CD14-positive monocyte (primary cell): ENCODE results near the gene SHCBP1L. TPM values are rescaled to one million over a fixed set of nuclear protein-coding genes. Genes with fewer than 3 reads are reported as not detected.

Experiments
- DNase-seq, 3 donors: peaks; one replicate each; pipeline ENCODE4 v3.0.0-alpha.2; 2011 to 2022
- H2AFZ ChIP-seq: 2 replicates; pipeline ENCODE4 v1.6.0; 2012; ENCODE audit warnings: mild to moderate bottlenecking, low read depth, low read length, inconsistent platforms; ENCODE audit not compliant: insufficient read depth, poor library complexity, severe bottlenecking
- H3K27ac ChIP-seq, 2 donors: 1 replicate in 1 of 2; 2 replicates in 1 of 2; pipeline ENCODE4 v1.5.1; 2012 to 2013; ENCODE audit warnings: low read length in 2 of 2, control low read depth in 1 of 2, inconsistent platforms in 1 of 2, low read depth in 1 of 2, mild to moderate bottlenecking in 1 of 2
- H3K27me3 ChIP-seq, 2 donors: one replicate each; pipeline versions ENCODE4 v1.6.0 to v1.6.1; 2011 to 2013; ENCODE audit warnings: low read length in 2 of 2; ENCODE audit not compliant: control insufficient read depth in 2 of 2, insufficient read depth in 2 of 2
- H3K36me3 ChIP-seq, 2 donors: replicated peaks in 1 of 2; 1 replicate in 1 of 2; 2 replicates in 1 of 2; pipeline versions ENCODE4 v1.5.1 to v1.6.1; 2012 to 2013; ENCODE audit warnings: low read length in 2 of 2, control low read depth in 1 of 2, inconsistent platforms in 1 of 2, mild to moderate bottlenecking in 1 of 2; ENCODE audit not compliant: insufficient read depth in 2 of 2, control insufficient read depth in 1 of 2
- H3K4me1 ChIP-seq, 2 donors: 1 replicate in 1 of 2; 2 replicates in 1 of 2; pipeline versions ENCODE4 v1.5.1 to v1.6.1; 2012 to 2013; ENCODE audit warnings: low read length in 2 of 2, control low read depth in 1 of 2, inconsistent platforms in 1 of 2, mild to moderate bottlenecking in 1 of 2, moderate library complexity in 1 of 2; ENCODE audit not compliant: insufficient read depth in 2 of 2, control insufficient read depth in 1 of 2
- H3K4me2 ChIP-seq: replicated peaks from 2 replicates; pipeline ENCODE3; 2012; ENCODE audit warnings: low read length, moderate library complexity, mild to moderate bottlenecking; ENCODE audit not compliant: poor library complexity, severe bottlenecking; ENCODE audit errors: extremely low read depth
- H3K4me3 ChIP-seq, 3 experiments: fragments of 200-600 bp in 1 of 3; sonication (generic) in 1 of 3; replicated peaks in 1 of 3; 1 replicate in 2 of 3; 2 replicates in 1 of 3; pipeline ENCODE4 v1.5.1; 2011 to 2013; ENCODE audit warnings: low read length in 3 of 3, mild to moderate bottlenecking in 3 of 3, control low read depth in 2 of 3, low read depth in 2 of 3, inconsistent platforms in 1 of 3, moderate library complexity in 1 of 3
- H3K79me2 ChIP-seq: 2 replicates; pipeline ENCODE4 v1.6.0; 2012; ENCODE audit warnings: mild to moderate bottlenecking, control low read depth, inconsistent platforms, low read length, moderate library complexity; ENCODE audit not compliant: insufficient read depth
- H3K9ac ChIP-seq: 2 replicates; pipeline ENCODE4 v1.6.0; 2017; ENCODE audit warnings: low read length, mild to moderate bottlenecking; ENCODE audit not compliant: insufficient read depth, poor library complexity, severe bottlenecking
- H3K9me3 ChIP-seq, 2 donors: replicated peaks in 1 of 2; 1 replicate in 1 of 2; 2 replicates in 1 of 2; pipeline versions ENCODE4 v1.5.1 to v1.6.1; 2012 to 2013; ENCODE audit warnings: low read length in 2 of 2, control low read depth in 1 of 2; ENCODE audit not compliant: control insufficient read depth in 1 of 2, insufficient read depth in 1 of 2
- H4K20me1 ChIP-seq: 2 replicates; pipeline ENCODE4 v1.6.0; 2012; ENCODE audit warnings: mild to moderate bottlenecking, low read length, control low read depth, moderate library complexity; ENCODE audit not compliant: insufficient read depth
- H3K27ac Mint-ChIP-seq, 7 donors: one replicate each; pipeline ENCODE4 v1.8.0; 2020; ENCODE audit warnings: mild to moderate bottlenecking in 7 of 7, mixed read lengths in 7 of 7, moderate library complexity in 6 of 7, inconsistent platforms in 2 of 7
- H3K27me3 Mint-ChIP-seq, 3 donors: one replicate each; pipeline ENCODE4 v1.8.0; 2021 to 2022; ENCODE audit warnings: low read depth in 3 of 3, mild to moderate bottlenecking in 3 of 3, mixed read lengths in 3 of 3, moderate library complexity in 3 of 3, inconsistent platforms in 1 of 3
- H3K36me3 Mint-ChIP-seq, 2 donors: one replicate each; pipeline ENCODE4 v1.8.0; 2020; ENCODE audit warnings: mixed read lengths in 2 of 2, inconsistent platforms in 1 of 2, mild to moderate bottlenecking in 1 of 2
- H3K4me1 Mint-ChIP-seq: one replicate; pipeline ENCODE4 v1.8.0; 2020; ENCODE audit warnings: mild to moderate bottlenecking, mixed read lengths
- H3K4me3 Mint-ChIP-seq, 2 donors: one replicate each; pipeline ENCODE4 v1.8.0; 2020; ENCODE audit warnings: mild to moderate bottlenecking in 2 of 2, mixed read lengths in 2 of 2, moderate library complexity in 1 of 2
- H3K9me3 Mint-ChIP-seq, 7 donors: one replicate each; pipeline ENCODE4 v1.8.0; 2020 to 2022; ENCODE audit warnings: mixed read lengths in 7 of 7, mild to moderate bottlenecking in 6 of 7, moderate library complexity in 6 of 7, inconsistent platforms in 2 of 7
- WGBS: methylation state at CpG from one replicate; pipeline ENCODE4 v1.1.5; 2013; ENCODE audit warnings: missing lambda C conversion rate; ENCODE audit not compliant: insufficient coverage; 5-methylcytosine and 5-hydroxymethylcytosine counted together
- intact Hi-C, 2 donors: fragments of 100-400 bp; cut with micrococcal nuclease; formaldehyde crosslinking; loops; one replicate each; pipeline versions ENCODE4 v1.15.0 to v1.15.1; 2023
- polyA plus RNA-seq, 3 donors: library from polyadenylated mRNA; depleted of rRNA in 1 of 3; unstranded in 2 of 3; stranded (reverse) in 1 of 3; fragments of 300-500 nt in 2 of 3; fragments of >200 nt in 1 of 3; fragmentation: Illumina TruSeq in 2 of 3; gene quantifications; 1 replicate in 2 of 3; 2 replicates in 1 of 3; pipeline ENCODE4 v1.2.3, GENCODE V29; 2012 to 2021
- TF ChIP-seq, protein P1 (sequence below): fragments of 200-600 bp; IDR thresholded peaks from one replicate; pipeline ENCODE4 v1.8.0; 2022; ENCODE audit warnings: antibody characterized with exemption, mild to moderate bottlenecking

SHCBP1L gene
- polyA plus RNA-seq, 3 donors: not detected

DNA sequence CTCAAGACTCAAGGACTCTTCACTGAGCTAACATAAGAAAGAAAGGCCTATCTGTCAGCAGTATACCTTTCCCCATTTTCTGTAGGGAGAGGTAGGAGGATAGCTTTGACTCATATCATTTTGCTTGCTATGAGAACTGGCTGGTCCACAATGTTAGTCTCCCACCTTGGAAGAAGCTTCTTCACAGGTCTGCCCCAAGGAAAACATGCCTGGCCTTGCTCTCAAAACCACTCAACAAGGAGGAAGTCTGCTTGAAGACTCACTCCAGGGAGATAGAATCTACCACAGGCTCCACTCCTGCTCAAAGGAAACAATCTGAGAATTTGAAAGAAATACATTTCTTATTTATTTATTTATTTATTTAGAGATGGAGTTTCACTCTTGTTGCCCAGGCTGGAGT is 40.8 kb upstream of the SHCBP1L start:
- H3K4me1 Mint-ChIP-seq: no peaks in the 10 kb centered on the region
- no peaks in the 10 kb centered on the region for H3K36me3 Mint-ChIP-seq
- Histone ChIP-seq H4K20me1 (no peaks in the 10 kb centered on the region), H3K36me3 (no peaks in the 10 kb centered on the region), H3K4me1 (no peaks in the 10 kb centered on the region), H2AFZ (no peak overlapping the region), H3K9ac (no peak overlapping the region), H3K27ac (no peak overlapping the region), H3K4me2 (no peak overlapping the region), H3K9me3 (no peaks in the 10 kb centered on the region), H3K27me3 (no peaks in the 10 kb centered on the region), H3K79me2 (no peaks in the 10 kb centered on the region), H3K4me3 (no peak overlapping the region)
- no peak overlapping the region for H3K27ac Mint-ChIP-seq
- no peak for DNase-seq
- no peaks in the 10 kb centered on the region for H3K9me3 Mint-ChIP-seq
- peaks cover 0 to 4% (median 2%) of the 10 kb centered on the region in 3 donors for H3K27me3 Mint-ChIP-seq
- H3K4me3 Mint-ChIP-seq: no peak overlapping the region
- TF ChIP-seq, protein P1, sequence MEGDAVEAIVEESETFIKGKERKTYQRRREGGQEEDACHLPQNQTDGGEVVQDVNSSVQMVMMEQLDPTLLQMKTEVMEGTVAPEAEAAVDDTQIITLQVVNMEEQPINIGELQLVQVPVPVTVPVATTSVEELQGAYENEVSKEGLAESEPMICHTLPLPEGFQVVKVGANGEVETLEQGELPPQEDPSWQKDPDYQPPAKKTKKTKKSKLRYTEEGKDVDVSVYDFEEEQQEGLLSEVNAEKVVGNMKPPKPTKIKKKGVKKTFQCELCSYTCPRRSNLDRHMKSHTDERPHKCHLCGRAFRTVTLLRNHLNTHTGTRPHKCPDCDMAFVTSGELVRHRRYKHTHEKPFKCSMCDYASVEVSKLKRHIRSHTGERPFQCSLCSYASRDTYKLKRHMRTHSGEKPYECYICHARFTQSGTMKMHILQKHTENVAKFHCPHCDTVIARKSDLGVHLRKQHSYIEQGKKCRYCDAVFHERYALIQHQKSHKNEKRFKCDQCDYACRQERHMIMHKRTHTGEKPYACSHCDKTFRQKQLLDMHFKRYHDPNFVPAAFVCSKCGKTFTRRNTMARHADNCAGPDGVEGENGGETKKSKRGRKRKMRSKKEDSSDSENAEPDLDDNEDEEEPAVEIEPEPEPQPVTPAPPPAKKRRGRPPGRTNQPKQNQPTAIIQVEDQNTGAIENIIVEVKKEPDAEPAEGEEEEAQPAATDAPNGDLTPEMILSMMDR: no peak
- intact Hi-C loops: no loop called here

DNA sequence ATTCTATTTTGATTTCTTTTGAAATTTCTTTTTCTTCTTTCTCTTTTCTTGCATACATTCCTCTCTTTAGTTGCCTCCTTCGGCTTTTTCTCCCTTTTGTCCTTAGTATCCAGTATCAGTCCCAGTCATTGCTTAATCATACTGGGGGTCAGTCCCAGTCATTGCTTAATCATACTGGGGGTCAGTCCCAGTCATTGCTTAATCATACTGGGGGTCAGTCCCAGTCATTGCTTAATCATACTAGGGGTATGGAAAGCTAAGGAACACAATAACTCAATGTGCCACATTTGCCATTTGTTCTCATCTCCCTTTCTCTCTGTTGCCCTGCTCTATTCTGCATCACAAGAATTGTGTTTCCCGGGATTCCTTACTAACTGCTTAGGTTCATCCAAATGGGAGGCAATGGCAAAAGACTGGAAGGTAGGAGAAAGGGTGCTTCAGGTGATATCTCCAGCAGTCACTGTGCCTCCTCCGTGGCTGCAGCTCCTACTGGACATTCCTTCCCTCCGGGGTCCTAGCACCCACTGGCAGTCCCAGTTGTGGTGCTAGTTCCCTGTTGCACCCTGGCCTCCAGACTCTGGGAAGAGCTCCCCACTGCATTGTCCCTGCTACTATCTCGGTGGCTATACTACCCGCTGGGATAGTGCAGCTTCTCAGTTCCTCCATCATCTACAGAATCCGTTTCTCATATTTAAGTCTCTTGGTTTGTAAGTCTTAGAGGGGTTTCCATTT is 37.6 kb upstream of the SHCBP1L start:
- Histone ChIP-seq H3K27ac (no peak overlapping the region), H3K36me3 (no peaks in the 10 kb centered on the region), H3K4me1 (no peaks in the 10 kb centered on the region), H3K79me2 (no peaks in the 10 kb centered on the region), H3K9ac (no peak overlapping the region), H3K9me3 (no peaks in the 10 kb centered on the region), H3K4me3 (no peak overlapping the region), H3K27me3 (no peaks in the 10 kb centered on the region), H2AFZ (no peak overlapping the region), H4K20me1 (no peaks in the 10 kb centered on the region), H3K4me2 (no peak overlapping the region)
- H3K4me1 Mint-ChIP-seq: no peaks in the 10 kb centered on the region
- H3K36me3 Mint-ChIP-seq: no peaks in the 10 kb centered on the region
- peaks cover 0 to 2% (median 0%) of the 10 kb centered on the region in 7 donors for H3K9me3 Mint-ChIP-seq
- no peak overlapping the region for H3K4me3 Mint-ChIP-seq
- H3K27me3 Mint-ChIP-seq: peaks cover 2 to 3% (median 2%) of the 10 kb centered on the region in 3 donors
- H3K27ac Mint-ChIP-seq: no peak overlapping the region
- 97% methylated on average over 3 of the region's 7 CpGs for WGBS
- TF ChIP-seq, protein P1: no peak
- intact Hi-C loops: no loop called here
- no peak for DNase-seq
